Activated CD4-positive, alpha-beta T cell treated with anti-CD3 and anti-CD28 coated beads for 24 hours (primary cell): ENCODE measurements around the gene GSK3B.

Experiments used
- DNase-seq, 2 donors: peaks; one replicate each; pipeline ENCODE4 v3.0.0-alpha.2; 2020; ENCODE audit warnings: low read depth in 2 of 2

GSK3B gene

DNA sequence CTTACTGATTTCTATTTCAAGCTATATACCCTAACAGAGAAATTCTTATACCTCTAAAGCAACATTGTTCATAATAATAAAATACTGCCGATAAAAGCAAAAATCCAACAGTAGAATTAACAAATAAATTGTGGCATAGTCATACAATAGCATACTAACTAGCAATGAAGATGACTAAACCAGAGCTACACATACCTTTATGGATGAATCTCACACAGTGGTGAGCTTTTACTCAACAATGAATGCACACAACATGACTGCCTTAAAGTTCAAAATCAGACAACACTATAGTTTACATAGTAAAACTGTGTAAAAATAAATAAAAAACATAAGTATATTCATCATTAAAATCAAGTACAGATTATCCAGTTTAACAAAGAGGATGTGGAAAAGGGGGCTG, 213.3 kb downstream of the GSK3B start:
- no peak for DNase-seq

DNA sequence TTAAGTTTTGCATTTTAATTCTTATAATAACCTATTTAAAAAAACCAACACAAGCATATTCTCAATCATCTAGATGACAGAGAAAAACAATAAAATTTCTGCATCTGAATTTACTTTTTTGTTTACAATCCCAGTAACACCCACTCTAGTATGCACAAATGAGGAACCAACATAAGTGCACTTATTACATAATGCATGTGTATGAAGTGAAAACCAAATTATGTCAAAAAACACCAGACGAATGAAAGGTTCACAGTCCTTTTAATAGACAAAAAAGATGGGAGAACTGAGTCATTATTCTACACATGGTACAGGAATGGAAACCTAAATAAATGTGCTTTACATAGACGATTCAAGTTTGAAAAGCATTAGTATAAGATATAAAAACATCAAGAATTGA, 220.6 kb downstream of the GSK3B start:
- DNase-seq: no peak

DNA sequence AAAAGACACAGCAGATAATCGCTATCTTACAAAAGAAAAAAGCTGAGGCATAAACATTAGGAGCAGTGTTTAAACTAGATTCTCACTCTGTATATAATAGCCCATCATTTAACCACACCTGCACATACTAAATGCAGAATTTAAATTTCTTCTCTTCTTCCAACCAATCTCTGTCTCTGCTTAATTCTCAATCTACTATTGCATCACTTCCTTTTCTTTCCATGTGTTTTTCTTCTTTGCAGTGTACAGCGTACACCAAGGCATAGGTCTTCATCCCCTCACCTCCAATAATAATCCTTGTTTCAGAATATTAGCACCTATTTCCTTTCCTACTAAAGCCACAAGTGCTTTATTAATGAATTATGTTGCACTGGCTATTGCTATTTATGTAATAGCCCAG, 221.5 kb downstream of the GSK3B start:
- no peak for DNase-seq

DNA sequence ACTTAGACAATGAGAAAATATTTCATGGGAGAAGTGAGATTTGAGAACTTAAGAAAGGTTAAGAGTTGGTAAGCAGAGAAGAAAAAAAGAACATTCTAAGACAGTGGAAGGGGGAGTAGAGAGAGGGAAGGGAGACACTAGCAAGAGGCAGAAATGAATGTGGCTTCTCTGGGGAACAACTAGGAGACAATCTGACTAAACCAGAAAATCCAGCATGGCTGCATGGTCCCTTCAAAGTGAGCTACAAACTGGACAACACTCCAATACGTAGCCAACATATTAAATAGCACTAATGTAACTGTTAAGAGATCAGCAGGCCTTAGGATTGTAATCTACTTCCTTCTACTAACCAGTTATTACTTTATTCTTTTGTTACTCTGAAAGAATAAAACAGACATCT, 222.7 kb downstream of the GSK3B start:
- no peak for DNase-seq

DNA sequence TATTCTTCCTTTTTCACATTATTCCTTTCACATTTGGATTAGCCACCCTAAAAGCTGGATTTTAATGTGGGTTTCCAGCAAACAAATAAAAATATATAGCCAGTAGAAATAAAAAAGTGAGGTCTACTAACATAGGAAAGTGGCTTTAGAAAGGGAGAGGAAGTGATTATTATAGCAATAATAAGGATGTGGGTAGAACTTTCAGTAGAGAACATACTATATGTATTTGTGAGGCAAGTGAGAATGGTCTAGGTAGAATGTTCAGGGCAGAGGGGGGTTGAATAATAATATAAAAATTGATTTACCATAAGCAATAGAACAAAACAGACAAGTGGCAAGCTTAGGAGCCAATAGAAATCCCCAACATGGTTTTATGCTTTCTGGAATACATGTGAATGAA, 223.7 kb downstream of the GSK3B start:
- no peak for DNase-seq

DNA sequence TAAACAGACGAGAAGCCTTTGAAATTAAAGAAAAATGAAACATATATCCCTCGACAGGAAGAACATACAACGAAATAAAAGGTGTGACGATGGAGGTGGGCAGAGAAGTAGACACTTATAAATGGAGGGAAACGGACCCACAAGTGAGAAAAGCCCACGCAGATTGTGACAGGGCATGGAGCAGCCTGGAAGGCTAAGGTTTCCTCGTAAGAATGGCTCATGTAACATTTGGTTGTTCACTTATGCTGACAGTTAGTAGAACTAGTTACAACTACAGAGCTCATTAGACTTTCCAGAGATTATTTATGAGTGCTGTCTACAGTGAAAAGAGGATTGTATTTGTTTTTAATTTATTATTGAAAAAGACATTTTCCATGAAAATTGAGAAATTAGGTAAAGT, 229.8 kb downstream of the GSK3B start:
- no peak for DNase-seq

DNA sequence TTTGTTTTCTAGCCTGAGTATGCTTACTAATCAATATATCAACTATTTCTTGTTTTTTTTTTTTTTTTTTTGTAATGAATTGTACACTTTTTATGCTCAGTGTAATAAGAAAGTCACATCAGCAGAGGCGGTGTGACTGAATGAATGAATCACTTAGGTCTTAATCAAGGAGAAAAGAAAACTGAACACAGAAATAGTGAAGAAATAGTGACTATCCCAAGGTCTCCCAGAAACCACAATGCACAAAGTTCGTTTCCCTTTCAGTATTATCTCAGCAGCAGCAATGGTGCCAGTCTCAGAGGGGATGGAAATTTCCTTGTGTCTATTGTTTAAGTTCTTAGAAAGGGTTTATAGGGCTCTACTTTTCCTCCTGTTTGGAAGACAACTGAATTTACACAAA, 231.6 kb downstream of the GSK3B start:
- DNase-seq: no peak

DNA sequence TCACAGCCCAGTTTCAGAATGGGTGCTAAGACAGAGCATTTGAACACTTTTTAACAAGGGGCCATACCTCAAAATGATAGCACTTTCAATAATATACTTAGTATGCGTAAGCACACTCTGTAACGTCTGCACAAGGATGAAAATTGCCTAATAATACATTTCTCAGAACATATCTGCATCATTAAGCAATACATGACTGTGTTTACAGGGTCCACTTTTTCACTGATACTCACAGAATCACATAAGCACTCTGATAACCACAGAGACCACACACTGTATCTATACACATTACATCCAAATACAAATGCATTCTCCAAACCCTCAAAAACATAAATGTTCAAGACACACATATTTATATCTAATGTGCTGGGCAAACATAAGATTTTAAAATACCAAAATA, 232.6 kb downstream of the GSK3B start:
- DNase-seq: no peak

DNA sequence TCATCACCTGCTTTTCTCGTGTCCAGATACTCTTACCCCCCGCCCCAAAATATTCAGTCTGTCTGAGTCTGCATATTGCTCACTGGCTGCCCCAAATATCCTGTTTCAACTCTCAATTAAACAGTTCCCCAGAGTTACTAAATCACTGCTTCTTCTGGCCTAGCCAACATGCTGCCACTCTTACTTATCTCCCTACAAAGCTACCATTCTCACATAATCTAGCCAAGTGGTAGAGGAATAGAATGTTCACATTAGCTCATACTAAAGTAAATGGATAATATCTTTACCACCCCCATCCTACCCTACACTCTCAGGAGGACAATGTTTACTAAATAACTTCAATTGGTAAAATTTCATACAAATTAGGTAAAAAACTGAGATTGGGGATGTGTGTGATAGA, 234.5 kb downstream of the GSK3B start:
- DNase-seq: no peak

DNA sequence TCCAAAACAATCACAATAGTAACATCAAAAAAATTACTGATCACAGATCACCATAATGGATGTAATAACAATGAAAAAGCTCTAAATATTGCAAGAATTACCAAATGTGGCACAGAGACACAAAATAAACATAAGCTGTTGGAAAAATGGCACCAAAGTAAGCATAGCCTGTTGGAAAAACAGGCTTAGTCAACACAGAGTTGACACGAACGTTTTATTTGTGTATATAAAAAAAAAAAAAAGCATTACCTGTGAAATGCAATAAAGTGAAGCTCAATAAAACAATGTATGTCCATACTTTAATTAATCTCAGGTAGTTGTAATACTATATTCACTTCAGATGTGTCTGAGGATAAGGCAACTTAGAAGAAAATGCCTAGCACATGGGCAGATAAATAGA, 235.3 kb downstream of the GSK3B start:
- DNase-seq: no peak

DNA sequence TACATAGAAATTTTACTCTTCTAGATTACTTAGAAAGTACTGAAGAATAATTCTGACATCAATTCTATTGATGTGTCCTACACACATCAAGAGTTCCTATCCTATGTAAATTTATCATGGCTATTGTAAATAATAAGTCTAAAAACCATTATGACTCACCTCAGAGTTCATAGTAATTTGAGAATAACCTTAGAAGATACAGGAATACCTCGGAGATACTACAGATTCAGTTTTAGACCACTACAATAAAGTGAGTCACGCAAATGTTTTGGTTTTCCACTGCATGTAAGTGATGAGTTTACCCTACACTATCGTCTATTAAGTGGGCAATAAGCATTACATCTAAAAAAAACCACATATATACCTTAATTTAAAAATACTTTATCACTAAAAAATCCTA, 237.6 kb downstream of the GSK3B start:
- no peak for DNase-seq

DNA sequence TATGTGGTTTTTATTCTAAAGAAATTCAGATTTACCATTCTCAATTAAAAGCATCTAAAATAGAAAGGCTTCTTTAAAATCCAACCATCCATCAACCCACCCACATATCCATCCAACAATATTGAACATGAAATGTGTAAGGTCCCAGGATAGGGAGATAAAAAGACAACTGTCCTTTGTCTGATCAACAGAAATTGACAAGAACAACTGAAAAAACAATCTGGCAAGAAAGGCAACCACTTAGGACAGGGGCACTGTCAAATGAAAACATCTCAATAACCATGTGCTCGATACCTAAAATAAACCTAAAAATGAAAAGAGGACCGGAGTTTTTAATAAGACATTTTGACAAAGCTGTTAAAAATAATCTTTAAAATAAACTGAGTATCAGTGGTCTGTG, 245.1 kb downstream of the GSK3B start:
- no peak for DNase-seq

DNA sequence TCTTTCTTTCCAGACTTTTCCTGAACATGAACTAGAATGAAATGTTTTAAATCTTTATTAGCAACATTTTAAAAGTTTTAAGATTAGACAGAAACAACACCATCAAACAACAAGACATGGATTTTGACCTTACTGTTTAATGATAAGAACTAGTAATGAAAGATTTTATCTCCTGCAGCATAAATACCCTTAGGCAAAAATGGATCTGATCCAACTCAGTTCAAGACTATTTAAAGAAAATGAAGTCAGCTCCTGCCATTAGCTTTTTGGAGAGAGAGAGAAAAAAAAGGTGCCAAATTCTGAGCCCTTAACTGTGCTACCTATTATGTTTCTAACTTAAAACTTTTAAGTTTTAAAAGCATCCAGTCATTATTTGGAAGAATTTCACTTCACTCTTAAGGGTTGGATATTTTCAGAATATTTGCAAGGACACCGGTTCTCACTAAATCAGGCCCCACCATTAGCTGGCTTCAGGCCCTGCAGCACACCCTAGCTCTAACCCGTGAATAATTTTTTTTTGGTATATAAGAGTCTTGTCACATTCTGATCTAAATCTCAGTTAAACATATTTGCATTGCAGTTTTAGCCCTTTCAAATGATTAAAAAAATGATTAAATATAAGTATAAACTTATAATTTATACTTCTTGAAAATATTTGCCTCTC, 252.3 kb downstream of the GSK3B start:
- DNase-seq: no peak

DNA sequence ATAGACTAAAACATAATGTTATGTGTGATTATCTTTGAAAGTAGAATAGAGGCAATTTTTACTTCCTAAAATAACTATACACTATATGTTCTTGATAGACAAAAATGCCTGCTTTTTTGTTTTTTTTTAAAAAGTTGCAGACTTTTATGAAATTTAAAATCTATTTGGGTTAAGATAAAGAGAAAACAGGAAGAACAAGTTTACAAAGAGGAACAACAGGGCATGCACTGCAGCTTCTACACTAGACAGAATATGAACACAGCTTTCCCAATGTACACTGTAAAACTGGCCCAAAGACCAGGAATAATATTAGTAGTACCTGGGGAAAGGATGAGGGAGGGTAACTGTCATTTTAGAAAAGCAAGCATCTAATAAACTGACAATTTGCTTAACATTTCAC, 258.7 kb downstream of the GSK3B start:
- no peak for DNase-seq

DNA sequence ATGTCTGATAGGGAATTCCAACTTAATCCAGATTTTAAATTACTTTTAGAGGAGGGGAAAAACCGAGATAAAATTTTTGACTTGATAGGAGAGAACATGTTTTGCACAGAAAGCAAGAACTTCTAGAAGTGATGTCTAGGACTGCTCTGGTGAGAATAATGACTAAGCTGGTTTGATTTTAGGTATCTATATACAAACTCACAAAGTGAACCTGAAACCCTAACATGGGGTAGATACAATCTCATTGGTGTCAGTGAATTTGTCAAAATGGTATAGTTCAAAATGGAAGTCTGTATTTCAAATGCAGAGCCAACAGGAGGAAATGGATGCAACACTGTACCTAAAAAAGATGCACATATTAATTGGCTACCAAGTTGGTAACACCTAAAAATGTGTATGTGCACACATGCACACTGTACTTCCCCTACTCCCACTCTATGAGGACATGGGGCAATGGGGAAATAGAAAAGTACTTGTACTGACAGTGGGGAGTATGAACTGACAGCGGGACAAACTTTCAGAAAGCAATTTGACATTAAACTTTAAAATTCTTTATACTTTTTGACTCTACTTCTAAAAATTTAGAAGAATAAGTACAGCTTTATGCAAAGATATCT, 259.4 kb downstream of the GSK3B start:
- no peak for DNase-seq

DNA sequence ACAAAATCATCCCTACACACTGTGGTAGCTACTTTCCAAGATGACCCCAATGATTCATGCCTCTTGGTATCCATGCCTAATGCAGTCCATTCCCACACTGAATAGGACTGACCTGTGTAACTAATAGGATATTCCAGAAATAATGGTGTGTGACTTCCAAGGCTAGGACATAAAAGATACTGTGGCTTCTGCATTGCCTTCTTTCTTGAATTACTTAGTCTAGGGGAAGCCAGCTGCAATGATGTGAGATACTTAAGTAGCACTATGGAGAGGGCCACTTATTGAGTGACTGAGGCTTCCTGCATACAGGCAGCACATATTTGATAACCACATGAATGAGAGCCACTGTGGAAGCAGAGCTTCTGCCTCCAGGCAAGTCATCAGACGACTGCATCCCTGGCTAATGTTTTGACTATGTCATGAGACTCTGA, 262.3 kb downstream of the GSK3B start:
- DNase-seq: no peak

DNA sequence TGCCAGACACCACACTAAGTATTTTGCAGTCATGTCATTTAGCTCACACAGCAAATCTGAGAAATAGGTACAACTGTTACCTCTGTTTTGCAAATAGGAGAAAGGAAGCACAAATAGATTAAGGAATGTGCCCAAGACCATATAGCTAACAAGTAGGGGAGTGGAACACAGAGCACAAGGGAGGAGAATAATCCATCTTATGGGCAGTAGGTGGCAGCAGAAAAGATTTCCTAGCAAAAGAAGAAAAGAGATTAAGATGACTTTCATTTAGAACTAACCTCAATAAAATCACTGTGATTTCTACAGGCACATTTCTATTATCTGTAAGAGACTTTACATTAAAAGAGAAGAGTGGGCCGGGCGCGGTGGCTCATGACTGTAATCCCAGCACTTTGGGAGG, 263.2 kb downstream of the GSK3B start:
- no peak for DNase-seq

DNA sequence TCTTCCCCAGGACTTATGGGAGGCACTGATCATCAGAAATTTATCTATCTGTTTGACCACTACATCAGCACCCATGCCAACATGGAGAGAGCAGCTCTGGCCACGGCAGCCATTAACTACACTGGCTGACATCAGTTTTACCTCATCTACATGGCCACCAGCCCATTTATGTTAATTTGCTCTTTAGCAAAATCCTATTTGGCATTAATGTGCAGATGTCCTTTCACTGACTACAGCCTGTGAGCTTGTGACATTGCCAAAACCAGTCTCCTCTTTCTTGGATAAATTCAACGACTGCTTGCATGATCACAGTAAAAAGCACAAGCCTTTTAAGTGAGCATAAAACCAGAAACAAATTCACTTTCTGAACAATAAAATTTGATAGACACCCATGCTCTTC, 264.8 kb downstream of the GSK3B start:
- DNase-seq: no peak

DNA sequence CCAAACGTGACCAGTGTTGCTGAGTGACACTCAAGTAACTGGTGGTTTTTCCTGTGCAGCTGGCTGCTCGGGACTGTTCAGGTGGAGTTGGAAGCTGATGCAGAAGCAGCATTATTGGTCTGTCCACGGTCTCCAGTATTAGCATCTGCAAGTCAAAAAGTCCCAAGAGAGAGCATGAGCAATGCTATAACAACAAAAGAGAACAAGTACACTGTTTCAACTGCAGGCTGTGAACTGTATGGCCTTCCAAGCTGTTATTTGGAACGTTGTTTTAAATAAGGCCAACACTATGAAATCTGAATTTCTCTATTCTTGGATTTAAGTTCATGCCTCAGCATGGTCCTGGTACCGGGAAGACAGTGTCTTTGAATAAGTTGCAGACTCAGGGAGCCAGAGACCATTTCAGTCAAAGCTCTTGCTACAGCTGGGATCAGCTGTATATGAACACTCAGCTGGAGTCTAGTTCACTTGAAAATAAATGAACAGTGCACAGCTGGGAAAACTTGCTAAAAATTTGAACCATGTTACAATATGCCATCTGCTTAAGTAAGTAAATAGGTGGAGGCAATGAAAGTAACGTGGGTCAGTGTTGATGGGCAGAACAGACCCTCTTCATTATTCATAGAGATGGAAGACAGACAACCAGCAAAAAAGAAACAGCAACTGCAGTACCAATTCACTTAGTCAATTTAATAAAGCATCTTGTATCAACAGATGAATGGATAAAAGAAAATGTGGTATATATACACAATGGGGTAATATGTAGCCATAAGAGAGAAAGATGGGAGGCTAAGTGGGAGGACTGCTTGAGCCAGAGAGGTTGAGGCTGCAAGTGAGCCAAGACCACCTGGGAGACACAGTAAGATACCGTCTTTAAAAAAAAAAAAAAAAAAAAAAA, 267.3 kb downstream of the GSK3B start:
- no peak for DNase-seq

DNA sequence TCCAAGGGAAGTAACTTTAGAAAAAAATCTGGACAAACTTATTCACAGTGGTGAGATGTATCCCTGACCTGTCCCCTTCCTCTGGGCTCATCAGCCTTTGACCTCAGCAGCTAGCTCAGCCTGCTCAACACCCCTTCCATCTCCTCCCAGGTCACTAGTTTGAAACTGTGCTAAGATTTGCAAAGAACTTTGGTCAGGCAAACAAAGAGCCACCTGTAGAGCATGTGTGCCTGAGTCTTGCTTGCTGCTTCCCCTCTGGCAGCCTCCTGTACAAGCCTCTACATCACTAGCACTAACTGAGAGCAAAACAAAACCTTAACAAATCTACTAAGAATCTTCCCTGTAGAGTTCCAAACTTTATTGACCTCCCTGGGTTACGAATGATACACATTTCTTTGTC, 268.4 kb downstream of the GSK3B start:
- DNase-seq: no peak

DNA sequence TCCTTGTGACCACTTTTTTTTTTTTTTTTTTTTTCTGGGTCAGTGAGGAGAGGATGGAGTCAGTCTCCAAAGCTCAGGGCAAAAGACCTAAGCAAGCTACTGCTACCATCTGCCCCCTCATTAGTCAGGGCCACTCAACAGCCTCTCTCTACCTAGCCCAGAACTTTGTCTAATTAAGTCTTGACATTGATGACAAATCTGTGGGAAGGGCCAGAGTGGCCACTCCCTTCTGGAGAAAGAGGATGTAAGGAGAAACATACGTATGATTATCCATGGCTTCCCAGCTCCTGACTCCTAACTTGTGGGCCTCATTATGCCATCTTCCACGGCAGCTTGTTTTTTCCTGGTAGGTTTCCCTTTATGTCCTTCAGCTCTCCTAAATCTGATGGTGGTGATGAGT, 274.4 kb downstream of the GSK3B start:
- no peak for DNase-seq

DNA sequence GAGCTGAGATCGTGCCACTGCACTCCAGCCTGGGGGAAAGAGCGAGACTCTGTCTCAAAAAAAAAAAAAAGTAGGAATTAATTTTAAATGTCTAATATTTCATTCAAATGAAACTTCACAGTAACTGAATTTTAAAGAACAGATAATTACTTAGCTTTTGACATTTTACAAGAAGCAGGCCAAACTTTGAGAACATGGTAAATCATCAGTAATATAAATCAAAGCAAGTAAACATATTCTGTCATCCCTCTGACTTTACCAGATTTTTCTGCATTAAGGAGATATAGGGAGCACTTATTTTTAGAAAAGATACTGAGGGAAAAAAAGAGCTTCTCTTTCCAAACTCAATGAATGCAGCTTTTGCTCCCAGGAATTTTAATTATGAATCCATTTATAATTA, 275.3 kb downstream of the GSK3B start:
- no peak for DNase-seq
